LNCAP (cell line): ENCODE data around the gene VPS37D.

Source experiments
- TF ChIP-seq, protein P1 (sequence below): fragments of 450-650 bp; IDR thresholded peaks from 2 replicates; pipeline ENCODE4 v1.5.1; 2017; ENCODE audit warnings: mild to moderate bottlenecking

VPS37D gene

DNA sequence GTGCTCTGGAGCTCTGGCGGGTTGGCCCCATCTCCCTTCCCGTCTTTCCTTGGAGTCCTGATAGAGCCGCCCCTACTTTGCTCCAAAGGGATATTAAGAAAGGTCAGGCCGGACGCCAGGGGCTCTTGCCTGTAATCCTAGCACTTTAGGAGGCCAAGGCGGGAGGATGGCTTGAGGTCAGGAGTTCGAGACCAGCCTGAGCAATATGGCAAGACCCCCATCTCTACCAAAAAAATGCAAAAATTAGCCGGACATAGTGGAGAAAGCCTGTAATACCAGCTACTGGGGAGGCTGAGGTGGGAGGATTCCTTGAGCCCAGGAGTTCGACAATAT, 43.0 kb upstream of the VPS37D start:
- TF ChIP-seq, protein P1, sequence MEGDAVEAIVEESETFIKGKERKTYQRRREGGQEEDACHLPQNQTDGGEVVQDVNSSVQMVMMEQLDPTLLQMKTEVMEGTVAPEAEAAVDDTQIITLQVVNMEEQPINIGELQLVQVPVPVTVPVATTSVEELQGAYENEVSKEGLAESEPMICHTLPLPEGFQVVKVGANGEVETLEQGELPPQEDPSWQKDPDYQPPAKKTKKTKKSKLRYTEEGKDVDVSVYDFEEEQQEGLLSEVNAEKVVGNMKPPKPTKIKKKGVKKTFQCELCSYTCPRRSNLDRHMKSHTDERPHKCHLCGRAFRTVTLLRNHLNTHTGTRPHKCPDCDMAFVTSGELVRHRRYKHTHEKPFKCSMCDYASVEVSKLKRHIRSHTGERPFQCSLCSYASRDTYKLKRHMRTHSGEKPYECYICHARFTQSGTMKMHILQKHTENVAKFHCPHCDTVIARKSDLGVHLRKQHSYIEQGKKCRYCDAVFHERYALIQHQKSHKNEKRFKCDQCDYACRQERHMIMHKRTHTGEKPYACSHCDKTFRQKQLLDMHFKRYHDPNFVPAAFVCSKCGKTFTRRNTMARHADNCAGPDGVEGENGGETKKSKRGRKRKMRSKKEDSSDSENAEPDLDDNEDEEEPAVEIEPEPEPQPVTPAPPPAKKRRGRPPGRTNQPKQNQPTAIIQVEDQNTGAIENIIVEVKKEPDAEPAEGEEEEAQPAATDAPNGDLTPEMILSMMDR = no peak

DNA sequence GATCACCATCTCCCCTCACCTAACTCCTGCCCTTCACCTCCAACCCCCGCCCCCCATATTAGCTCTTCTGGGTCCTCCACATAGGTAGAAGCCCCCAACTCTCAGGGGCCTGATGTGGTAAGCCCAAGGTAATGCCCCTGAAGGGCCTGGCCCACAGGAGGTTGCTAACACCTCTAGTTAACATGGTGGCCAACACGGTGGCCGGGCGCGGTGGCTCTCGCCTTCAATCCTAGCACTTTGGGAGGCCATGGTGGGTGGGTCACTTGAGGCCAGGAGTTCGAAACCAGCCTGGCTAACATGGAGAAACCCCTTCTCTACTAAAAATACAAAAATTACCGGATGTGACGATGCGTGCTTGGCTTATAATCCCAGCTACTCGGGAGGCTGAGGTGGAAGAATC, 42.4 kb upstream of the VPS37D start:
- TF ChIP-seq, protein P1 = no peak

DNA sequence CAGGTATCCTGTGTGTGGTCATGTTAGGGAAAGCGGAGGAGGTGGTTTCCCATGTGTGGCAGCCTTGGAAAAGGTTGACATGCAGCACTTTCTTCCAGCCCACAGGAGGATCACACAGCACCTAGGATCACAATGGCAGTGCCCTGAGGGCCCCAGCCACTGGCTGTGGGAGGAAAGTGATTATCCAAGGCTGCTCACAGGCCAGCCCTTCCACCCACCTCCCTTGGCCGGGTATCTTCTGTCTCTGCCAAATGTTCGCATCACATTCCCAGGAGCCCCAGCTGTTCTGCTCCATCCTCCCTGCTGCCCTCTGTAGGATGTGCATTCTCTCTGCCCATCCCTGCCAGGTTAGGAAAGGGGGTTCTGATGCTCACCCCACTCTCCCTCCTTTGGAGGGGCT, 40.8 kb upstream of the VPS37D start:
- TF ChIP-seq, protein P1 = no peak

DNA sequence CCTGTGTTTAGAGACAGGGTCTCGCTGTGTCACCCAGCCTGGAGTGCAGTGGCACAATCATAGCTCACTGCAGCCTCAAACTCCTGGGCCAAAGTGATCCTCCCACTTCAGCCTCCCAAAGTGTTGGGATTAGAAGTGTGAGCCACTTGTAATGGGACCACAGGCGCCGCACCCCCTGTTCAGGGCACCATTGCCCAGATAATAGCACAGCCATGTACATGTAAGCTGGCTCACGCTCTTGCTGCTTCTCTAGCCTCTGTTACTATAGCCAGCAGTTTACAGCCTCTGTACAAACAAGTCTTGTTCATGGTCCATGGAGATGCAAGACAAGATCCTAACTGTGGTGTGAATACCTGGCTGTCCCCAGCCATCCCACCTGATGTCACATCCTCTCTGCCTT, 39.1 kb upstream of the VPS37D start:
- TF ChIP-seq, protein P1 = no peak

DNA sequence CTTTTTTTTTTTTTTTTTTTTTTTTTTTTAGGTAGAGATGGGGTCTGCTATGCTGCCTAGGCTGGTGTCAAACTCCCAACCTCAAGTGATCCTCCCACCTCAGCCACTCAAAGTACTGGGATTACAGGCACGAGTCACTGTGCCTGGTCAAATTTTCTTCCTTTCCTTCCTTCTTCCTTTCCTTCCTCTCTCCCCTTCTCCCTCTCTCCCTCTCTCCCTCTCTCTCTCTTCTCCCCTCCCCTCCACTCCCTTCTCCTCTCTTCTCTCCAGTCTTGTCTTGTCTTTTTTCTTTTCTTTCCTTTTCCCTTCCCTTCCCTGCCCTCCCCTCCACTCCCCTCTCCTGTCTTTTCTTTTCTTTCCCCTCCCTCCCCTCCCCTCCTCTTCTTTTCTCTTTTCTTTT, 36.1 kb upstream of the VPS37D start:
- TF ChIP-seq, protein P1 = no peak

DNA sequence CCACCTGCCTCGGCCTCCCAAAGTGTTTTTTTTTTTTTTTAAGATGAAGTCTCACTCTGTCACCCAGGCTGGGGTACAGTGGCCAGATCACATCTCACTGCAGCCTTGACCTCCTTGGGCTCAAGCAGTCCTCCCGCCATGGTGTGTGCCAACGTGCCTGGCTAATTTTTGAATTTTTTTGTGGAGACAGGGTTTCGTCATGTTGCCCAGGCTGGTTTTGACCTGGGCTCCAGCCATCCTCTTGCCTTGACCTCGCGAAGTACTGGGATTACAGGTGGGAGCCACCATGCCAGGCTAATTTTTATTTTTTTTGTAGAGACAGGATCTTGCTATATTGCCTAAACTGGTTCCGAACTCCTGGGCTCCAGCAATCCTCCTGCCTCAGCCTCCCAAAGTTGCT, 34.3 kb upstream of the VPS37D start:
- TF ChIP-seq, protein P1 = no peak

DNA sequence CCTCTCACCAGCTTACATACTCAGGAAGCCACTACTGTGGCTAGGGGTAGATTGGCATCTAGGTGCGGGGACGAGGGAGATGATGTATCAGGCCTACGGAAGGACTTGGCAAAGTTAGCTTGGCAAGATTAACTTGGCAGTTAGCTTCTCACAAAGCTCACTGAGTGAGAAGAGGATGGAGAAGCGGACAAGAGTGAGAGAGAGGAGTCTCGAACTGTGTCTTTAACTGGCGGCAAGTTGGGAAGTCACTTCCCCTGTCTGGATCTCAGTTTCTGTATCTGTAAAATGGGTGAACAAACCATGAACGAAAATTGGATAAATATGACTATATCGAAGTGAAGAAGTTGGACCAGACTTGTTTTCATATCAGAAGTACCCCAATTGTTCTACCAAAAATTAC, 33.8 kb upstream of the VPS37D start:
- TF ChIP-seq, protein P1 = no peak

DNA sequence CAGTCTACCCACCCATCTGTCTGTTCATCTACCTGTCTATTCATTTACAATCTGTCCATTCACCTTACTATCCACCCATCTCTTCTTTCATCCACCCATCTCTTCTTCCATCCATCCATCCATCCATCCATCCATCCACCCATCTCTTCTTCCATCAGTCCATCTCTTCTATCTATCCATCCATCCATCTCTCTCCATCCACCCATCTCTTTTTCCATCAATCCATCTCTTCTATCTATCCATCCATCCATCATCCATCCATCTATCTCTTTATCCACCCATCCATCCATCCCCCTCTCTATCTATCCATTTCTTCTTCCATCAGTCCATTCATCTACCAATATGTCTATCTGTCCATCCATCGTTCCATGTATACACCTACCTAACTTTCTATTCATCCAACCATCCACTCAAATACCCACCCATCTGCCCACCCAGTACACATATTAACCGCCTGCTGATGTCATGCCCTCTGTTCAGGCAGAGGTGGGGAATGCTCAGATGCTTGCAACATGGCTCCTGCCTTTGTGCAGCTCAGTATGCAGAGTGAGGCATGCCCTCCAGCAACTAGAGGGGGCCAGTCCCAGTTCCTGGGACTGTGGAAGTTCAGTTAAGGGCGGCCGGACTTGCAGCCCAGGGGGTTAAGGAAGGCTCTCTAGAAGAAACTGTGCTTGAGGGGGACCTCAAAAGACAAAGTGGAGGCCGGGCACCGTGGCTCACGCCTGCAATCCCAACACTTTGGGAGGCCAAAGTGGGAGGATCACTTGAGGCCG, 32.0 kb upstream of the VPS37D start:
- TF ChIP-seq, protein P1 = no peak
